Retinal pigment epithelial cell (primary cell): Measurements from ENCODE around the gene ADGRD2.

Source experiments
- DNase-seq: peaks from one replicate; pipeline ENCODE4 v3.0.0-alpha.2; 2010; ENCODE audit warnings: low read depth
- H3K4me3 ChIP-seq: 2 replicates; pipeline ENCODE4 v1.5.1; 2011; ENCODE audit warnings: mild to moderate bottlenecking, low read length, control low read depth, moderate library complexity
- CTCF ChIP-seq: conservative IDR thresholded peaks from 2 replicates; pipeline ENCODE4 v1.5.1; 2011; ENCODE audit warnings: low read depth, low read length, control low read depth, inconsistent platforms

The ADGRD2 gene

DNA sequence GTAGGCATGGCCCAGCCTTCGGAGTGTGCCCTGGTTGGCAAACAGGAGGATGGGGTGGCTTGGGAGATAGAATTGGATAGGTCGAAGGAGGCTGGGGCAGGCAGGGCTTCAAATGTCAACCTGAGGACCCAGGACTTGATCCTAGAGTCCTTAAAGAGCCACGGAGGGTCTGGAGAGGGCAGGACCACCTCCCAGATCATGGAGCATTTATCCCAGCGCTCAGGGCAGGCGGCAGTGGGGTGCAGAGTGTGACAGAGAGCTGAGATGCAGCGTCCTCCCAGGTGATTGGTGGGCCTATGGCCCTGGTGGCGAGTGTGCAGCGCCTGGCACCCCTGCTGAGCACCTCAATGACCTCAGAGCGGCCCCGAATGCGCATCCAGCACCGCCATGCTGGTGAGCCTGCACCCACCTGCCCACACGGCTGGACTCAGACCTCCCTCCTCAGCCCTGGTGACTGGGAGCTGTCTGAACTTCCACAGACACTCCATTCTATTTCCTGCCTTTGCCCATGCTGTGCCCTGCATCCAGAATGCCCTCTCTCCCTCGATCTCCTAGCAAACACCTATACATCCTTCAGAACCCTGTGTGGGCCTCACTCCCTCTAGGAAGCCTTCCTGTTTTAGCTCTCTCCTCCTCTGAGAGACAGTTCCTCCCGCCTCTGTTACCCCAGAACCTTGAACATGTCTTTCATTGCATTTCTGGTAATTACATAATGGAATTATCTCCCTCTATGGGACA, 6.3 kb downstream of the ADGRD2 start:
- TF ChIP-seq CTCF: no peak
- H3K4me3 ChIP-seq: no peak overlapping the region
- DNase-seq: no peak

GRCh38 chr9:124457079-124457886, 7.0 kb downstream of the ADGRD2 start:
- no peak for DNase-seq
- H3K4me3 ChIP-seq: no peak overlapping the region
- no peak for TF ChIP-seq CTCF

GRCh38 chr9:124457887-124458431, 7.7 kb downstream of the ADGRD2 start:
- no peak for TF ChIP-seq CTCF
- H3K4me3 ChIP-seq: no peak overlapping the region
- DNase-seq: no peak

DNA sequence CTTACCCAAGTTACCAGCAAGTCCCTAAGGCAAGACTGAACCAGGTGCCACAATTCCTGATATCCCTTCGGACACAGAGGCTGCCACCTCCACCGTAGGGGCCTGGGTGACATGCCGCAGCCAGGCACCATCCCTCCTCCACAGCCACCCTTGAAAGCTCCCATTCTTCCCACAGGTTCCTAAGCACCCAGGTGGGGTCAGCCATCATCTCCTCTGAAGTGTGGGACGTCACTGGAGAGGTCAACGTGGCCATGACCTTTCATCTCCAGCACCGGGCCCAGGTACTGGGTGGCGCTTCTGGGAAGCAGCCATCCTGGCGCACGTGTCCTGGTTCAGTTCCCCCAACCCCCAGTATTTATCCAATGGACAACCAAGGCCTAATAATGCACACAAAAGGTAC, 8.2 kb downstream of the ADGRD2 start:
- no peak overlapping the region for H3K4me3 ChIP-seq
- DNase-seq: no peak
- TF ChIP-seq CTCF: no peak

DNA sequence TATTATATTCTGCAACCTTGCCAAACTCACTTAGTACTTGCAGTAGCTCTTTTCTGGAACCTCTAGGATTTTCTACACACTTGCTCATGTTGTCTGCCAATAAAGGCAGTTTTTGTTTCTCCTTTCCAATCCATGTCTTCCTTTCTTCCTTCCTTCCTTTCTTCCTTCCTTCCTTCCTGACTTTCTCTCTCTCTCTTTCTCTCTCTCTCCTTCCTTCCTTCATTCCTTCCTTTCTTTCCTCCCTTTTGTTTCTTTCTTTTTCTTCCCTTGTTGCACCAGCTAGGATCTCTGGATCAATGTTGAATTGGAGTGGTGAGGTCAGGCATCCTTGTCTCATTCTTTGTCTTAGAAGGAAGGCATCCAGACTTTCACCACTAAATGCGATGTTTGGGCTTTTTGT, 12.5 kb downstream of the ADGRD2 start:
- H3K4me3 ChIP-seq: no peak overlapping the region
- TF ChIP-seq CTCF: no peak
- no peak for DNase-seq

- no peak for TF ChIP-seq CTCF
- no peak for DNase-seq
Measured at GRCh38 chr9:124465736-124466135, 15.5 kb downstream of the ADGRD2 start.

More at GRCh38 chr9:124465736-124466135, 15.5 kb downstream of the ADGRD2 start:
- H3K4me3 ChIP-seq: no peak overlapping the region
